ENCODE data around the gene CAPNS2. TPM values are rescaled to one million over a fixed set of nuclear protein-coding genes. Genes with fewer than 3 reads are reported as not detected.

CAPNS2 gene
- total RNA-seq: 14.7 and 87.5 TPM in 2 replicates

GRCh38 chr16:55566432-55567175 lies at the start of gene CAPNS2:
TSS of gene CAPNS2 (plus strand) at chr16:55566684. CDS start at chr16:55566757, 73 bp downstream.

Other genes with a start within 250 kb of the CAPNS2 start
- not detected in 2 replicates for gene IRX6, start 242.5 kb upstream of the CAPNS2 start, total RNA-seq
- gene MMP2, start 87.5 kb upstream of the CAPNS2 start, total RNA-seq: 2.1 and 29.1 TPM in 2 replicates
- 12.0 and 17.4 TPM in 2 replicates for gene LPCAT2, start 57.6 kb upstream of the CAPNS2 start, total RNA-seq
- gene SLC6A2, start 89.3 kb downstream of the CAPNS2 start, total RNA-seq: 1.0 and 1.4 TPM in 2 replicates